AG04449 (cell line): Measurements from ENCODE around the gene DCDC2.
"Not testable (repeated sequence)": the region's sequence is repeated elsewhere in the genome, so short reads cannot be mapped to it uniquely, and the experiment has no call there.

ENCODE experiments used
- CTCF ChIA-PET: fragments of 350-600 bp; formaldehyde crosslinking; extraction: SDS; loops from one replicate; lab custom pipeline; 2021; ENCODE audit warnings: antibody characterized with exemption; lab: Yijun Ruan, JAX
- POLR2A ChIA-PET: fragments of 400-600, 350-600 bp; formaldehyde crosslinking; extraction: SDS; loops from one replicate; lab custom pipeline; 2020; ENCODE audit warnings: antibody characterized with exemption, inconsistent platforms; lab: Yijun Ruan, JAX
- DNase-seq: peaks from one replicate; pipeline ENCODE4 v3.0.0-alpha.2; 2010; ENCODE audit warnings: low read depth, low spot score
- H3K4me3 ChIP-seq: 2 replicates; pipeline ENCODE4 v1.5.1; 2011; ENCODE audit warnings: low read depth, mild to moderate bottlenecking, control low read depth, low read length
- CTCF ChIP-seq: IDR thresholded peaks from one replicate; pipeline ENCODE4 v1.5.1; 2011; ENCODE audit warnings: mild to moderate bottlenecking, moderate library complexity, low read length, control low read depth, inconsistent platforms; ENCODE audit not compliant: insufficient read depth; ENCODE audit errors: missing control alignments

The DCDC2 gene

GRCh38 chr6:24253360-24253759, 104.5 kb downstream of the DCDC2 start:
- CTCF ChIA-PET: no interaction called here
- POLR2A ChIA-PET: no interaction called here
- no peak overlapping the region for H3K4me3 ChIP-seq
- no peak for TF ChIP-seq CTCF
- no peak for DNase-seq

GRCh38 chr6:24252280-24252679, 105.6 kb downstream of the DCDC2 start:
- POLR2A ChIA-PET: no interaction called here
- TF ChIP-seq CTCF: no peak
- DNase-seq: no peak
- CTCF ChIA-PET: interaction anchor here (1.0 kb wide), 1 partner anchor 23 kb away, joined by 3 read pairs; no protein-coding TSS in a partner anchor
- no peak overlapping the region for H3K4me3 ChIP-seq

DNA sequence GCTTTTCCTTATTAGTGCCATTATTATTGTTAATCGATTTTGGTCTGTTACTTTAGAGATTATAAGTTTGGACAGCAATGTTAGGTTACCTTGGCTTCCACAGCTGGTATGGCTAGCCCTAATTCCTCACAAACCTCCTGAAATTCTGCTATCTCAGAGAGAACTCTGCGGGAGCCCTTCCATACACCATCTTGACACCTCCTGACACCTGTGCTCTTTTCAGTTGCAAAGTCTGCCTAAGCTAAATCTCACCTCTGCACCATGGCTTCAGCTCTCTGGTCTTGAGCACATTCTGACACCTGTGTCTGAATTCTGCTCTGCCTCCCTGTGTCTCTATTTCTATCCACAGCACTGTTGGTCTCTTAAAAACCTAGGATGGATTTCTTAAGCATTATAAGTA, 106.5 kb downstream of the DCDC2 start:
- no peak for DNase-seq
- no peak for TF ChIP-seq CTCF
- H3K4me3 ChIP-seq: no peak overlapping the region
- CTCF ChIA-PET: no interaction called here
- POLR2A ChIA-PET: no interaction called here

DNA sequence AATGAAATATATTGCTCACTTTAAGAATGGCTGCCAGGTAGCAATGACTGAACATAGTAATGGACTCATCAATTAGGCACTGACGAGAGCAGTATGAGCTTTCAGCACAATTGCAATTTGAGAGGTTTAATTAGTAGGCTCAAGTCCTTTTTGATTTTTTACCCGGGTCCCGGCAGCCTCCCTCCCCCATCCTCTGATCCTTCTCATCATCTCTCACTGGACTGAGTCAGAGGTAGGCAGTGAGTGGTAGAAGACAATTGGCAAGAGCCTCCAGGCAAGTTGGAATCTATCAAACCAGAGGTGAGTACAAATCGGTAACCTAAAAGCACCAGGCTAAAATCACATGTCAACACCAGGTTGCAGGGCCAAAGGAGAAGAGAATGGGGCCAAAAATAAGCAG, 107.9 kb downstream of the DCDC2 start:
- no peak for DNase-seq
- POLR2A ChIA-PET: no interaction called here
- CTCF ChIA-PET: no interaction called here
- no peak overlapping the region for H3K4me3 ChIP-seq
- TF ChIP-seq CTCF: no peak

DNA sequence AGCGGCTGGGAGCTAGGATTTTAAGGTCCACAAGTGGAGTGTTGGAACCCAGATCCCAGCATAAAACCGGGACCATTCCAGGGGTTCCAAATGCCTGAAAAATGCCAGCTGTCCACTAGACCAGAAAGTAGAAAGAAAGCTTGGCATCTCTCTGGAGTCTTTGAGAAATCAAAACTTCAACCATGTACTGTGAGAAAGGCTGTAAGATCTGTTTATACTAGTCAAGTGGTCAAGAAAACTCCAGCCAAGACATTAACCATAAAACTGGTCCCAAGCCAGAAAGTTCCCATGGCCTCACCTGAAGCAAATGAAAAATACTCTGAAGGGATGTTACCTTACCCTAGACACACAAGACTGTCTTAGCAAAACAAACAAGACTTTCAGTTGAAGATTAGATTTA, 112.6 kb downstream of the DCDC2 start:
- no peak overlapping the region for H3K4me3 ChIP-seq
- CTCF ChIA-PET: no interaction called here
- TF ChIP-seq CTCF: no peak
- POLR2A ChIA-PET: no interaction called here
- no peak for DNase-seq

GRCh38 chr6:24242924-24243323, 114.9 kb downstream of the DCDC2 start:
- no peak overlapping the region for H3K4me3 ChIP-seq
- no peak for TF ChIP-seq CTCF
- ChIA-PET CTCF (no interaction called here), POLR2A (no interaction called here)
- no peak for DNase-seq

DNA sequence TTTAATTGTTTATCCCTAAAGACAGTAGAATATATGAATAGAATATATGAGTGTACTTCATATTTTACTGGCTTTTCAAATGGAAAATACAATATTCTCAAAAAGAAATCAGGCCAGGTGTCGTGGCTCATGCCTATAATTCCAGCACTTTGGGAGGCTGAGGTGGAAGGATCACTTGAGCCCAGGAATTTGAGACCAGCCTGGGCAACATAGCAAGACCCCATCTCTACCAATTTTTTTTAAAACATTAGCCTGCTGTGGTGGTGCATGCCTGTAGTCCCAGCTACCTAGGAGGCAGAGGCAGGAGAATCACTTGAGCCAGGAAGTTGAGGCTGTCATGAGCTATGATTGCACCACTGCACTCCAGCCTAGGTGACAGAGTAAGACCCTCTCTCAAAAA, 116.1 kb downstream of the DCDC2 start:
- POLR2A ChIA-PET: not testable (repeated sequence)

More for the DNA sequence above, 116.1 kb downstream of the DCDC2 start:
- H3K4me3 ChIP-seq, DNase-seq, CTCF ChIA-PET: not testable (repeated sequence)
